ENCODE results near the gene RANBP3. TPM values are rescaled to one million over a fixed set of nuclear protein-coding genes. Genes with fewer than 3 reads are reported as not detected.

The RANBP3 gene
- polyA plus RNA-seq, 3 donors: 54.4 to 66.9 (median 63.4) TPM

- DNase-seq (ENCODE audit: low read depth in 3 of 3, low spot score in 2 of 3): no peak
Observed at GRCh38 chr19:5932609-5933262, 45.2 kb downstream of the RANBP3 start.

- DNase-seq (ENCODE audit: low read depth in 3 of 3, low spot score in 2 of 3): no peak
Observed at GRCh38 chr19:5932146-5932545, 45.8 kb downstream of the RANBP3 start.

GRCh38 chr19:5931251-5931650 lies 46.7 kb downstream of the RANBP3 start:
- no peak for DNase-seq (ENCODE audit: low read depth in 3 of 3, low spot score in 2 of 3)

- DNase-seq (ENCODE audit: low read depth in 3 of 3, low spot score in 2 of 3): no peak
Observed at GRCh38 chr19:5929625-5930024, 48.3 kb downstream of the RANBP3 start.

GRCh38 chr19:5929179-5929578 lies 48.8 kb downstream of the RANBP3 start:
- DNase-seq (ENCODE audit: low read depth in 3 of 3, low spot score in 2 of 3): no peak

GRCh38 chr19:5927441-5927821 lies 50.5 kb downstream of the RANBP3 start:
- DNase-seq (ENCODE audit: low read depth in 3 of 3, low spot score in 2 of 3): no peak

GRCh38 chr19:5926641-5927440 lies 51.1 kb downstream of the RANBP3 start:
- DNase-seq (ENCODE audit: low read depth in 3 of 3, low spot score in 2 of 3): no peak

GRCh38 chr19:5925830-5926427 lies 52.0 kb downstream of the RANBP3 start:
- DNase-seq (ENCODE audit: low read depth in 3 of 3, low spot score in 2 of 3): no peak

GRCh38 chr19:5923356-5923755 lies 54.6 kb downstream of the RANBP3 start:
- DNase-seq (ENCODE audit: low read depth in 3 of 3, low spot score in 2 of 3): no peak

- no peak for DNase-seq (ENCODE audit: low read depth in 3 of 3, low spot score in 2 of 3)
Observed at GRCh38 chr19:5922161-5922545, 55.8 kb downstream of the RANBP3 start.

GRCh38 chr19:5921516-5922160 lies 56.3 kb downstream of the RANBP3 start:
- no peak for DNase-seq (ENCODE audit: low read depth in 3 of 3, low spot score in 2 of 3)

- no peak for DNase-seq (ENCODE audit: low read depth in 3 of 3, low spot score in 2 of 3)
Observed at GRCh38 chr19:5918463-5919079, 59.4 kb downstream of the RANBP3 start.

- DNase-seq (ENCODE audit: low read depth in 3 of 3, low spot score in 2 of 3): no peak
Observed at GRCh38 chr19:5917431-5918107, 60.4 kb downstream of the RANBP3 start.

- DNase-seq (ENCODE audit: low read depth in 3 of 3, low spot score in 2 of 3): no peak
Observed at GRCh38 chr19:5916181-5916708, 61.7 kb downstream of the RANBP3 start.

GRCh38 chr19:5915782-5916165 lies 62.2 kb downstream of the RANBP3 start:
- DNase-seq (ENCODE audit: low read depth in 3 of 3, low spot score in 2 of 3): no peak

- DNase-seq (ENCODE audit: low read depth in 3 of 3, low spot score in 2 of 3): no peak
Observed at GRCh38 chr19:5914946-5915781, 62.8 kb downstream of the RANBP3 start.

GRCh38 chr19:5914358-5914774 lies 63.6 kb downstream of the RANBP3 start:
- DNase-seq (ENCODE audit: low read depth in 3 of 3, low spot score in 2 of 3): no peak

GRCh38 chr19:5913739-5914357 lies 64.1 kb downstream of the RANBP3 start, which contains the start of gene CAPS:
Gene CAPS, plus strand, starts transcription at chr19:5914254. Its CDS starts 153 bp downstream, at chr19:5914407.
- no peak for DNase-seq (ENCODE audit: low read depth in 3 of 3, low spot score in 2 of 3)

GRCh38 chr19:5911366-5911765 lies 66.6 kb downstream of the RANBP3 start:
- no peak for DNase-seq (ENCODE audit: low read depth in 3 of 3, low spot score in 2 of 3)

Data from right renal cortex interstitium (tissue), 3 donors.